HCT116 (cell line): Measurements from ENCODE around the gene HEXD. TPM values are rescaled to one million over a fixed set of nuclear protein-coding genes. Genes with fewer than 3 reads are reported as not detected.
A peak's percentile ranks its signal among the peaks of the same experiment; 100 is the strongest.

Experiments
- ATAC-seq: fragments of 200-7000 bp; cut with Tn5 transposase; 2 replicates; pipeline ENCODE4 v1.9.1; 2020; ENCODE audit warnings: mild to moderate bottlenecking, moderate library complexity
- BruUV-seq: library from RNA; stranded (reverse); fragments of 400-500 nt; replicated peaks from 2 replicates; lab custom pipeline; 2021; lab: Mats Ljungman, UMichigan
- CTCF ChIA-PET: fragments of 300-600 bp; sonication (Branson Sonifier 250); formaldehyde crosslinking; loops from one replicate; lab custom pipeline; 2021; ENCODE audit warnings: antibody characterized with exemption; lab: Charles Lee
- POLR2A ChIA-PET: fragments of 300-600, 350-600 bp; sonication (Branson Sonifier 250); formaldehyde crosslinking; loops from one replicate; lab custom pipeline; 2021; ENCODE audit warnings: antibody characterized with exemption; lab: Charles Lee
- RAD21 ChIA-PET, 2 experiments: fragments of 300-600 bp; sonication (Branson Sonifier 250); formaldehyde crosslinking; loops; one replicate each; lab custom pipeline; 2023; ENCODE audit warnings: low total read pairs in 2 of 2; ENCODE audit not compliant: uncharacterized antibody in 2 of 2, unreplicated experiment in 2 of 2, low non-redundant PET in 1 of 2; lab: Charles Lee
- DNase-seq: peaks from one replicate; pipeline ENCODE4 v3.0.0-alpha.2; 2010; ENCODE audit warnings: low read depth, low spot score
- H2AFZ ChIP-seq: fragments of 200-600 bp; shearing (Covaris generic), sonication (generic); 2 replicates; pipeline ENCODE4 v1.6.1; 2017; ENCODE audit warnings: low read depth, mixed run types, mixed read lengths, antibody characterized with exemption, low read length; ENCODE audit not compliant: poor library complexity, severe bottlenecking
- H3K27ac ChIP-seq: 2 replicates; pipeline ENCODE4 v1.5.1; 2012; ENCODE audit warnings: low read depth, low read length
- H3K27me3 ChIP-seq: fragments of 200-600 bp; sonication (generic); 2 replicates; pipeline ENCODE4 v1.6.1; 2016; ENCODE audit warnings: mixed run types, low read length, mixed read lengths; ENCODE audit not compliant: insufficient read depth
- H3K36me3 ChIP-seq, 2 experiments: fragments of 200-500 bp in 1 of 2; fragments of 200-600 bp in 1 of 2; sonication (Bioruptor generic) in 1 of 2; sonication (generic) in 1 of 2; 2 replicates each; pipeline versions ENCODE4 v1.5.1 to v1.6.1; 2014 to 2016; ENCODE audit warnings: low read length in 2 of 2, inconsistent platforms in 1 of 2, mixed read lengths in 1 of 2, mixed run types in 1 of 2; ENCODE audit not compliant: insufficient read depth in 2 of 2, control insufficient read depth in 1 of 2
- H3K4me1 ChIP-seq, 2 experiments: fragments of 200-600 bp in 1 of 2; sonication (generic) in 1 of 2; 2 replicates each; pipeline versions ENCODE4 v1.5.1 to v1.6.1; 2012 to 2017; ENCODE audit warnings: low read length in 2 of 2, inconsistent platforms in 1 of 2, mild to moderate bottlenecking in 1 of 2, mixed read lengths in 1 of 2, mixed run types in 1 of 2, moderate library complexity in 1 of 2; ENCODE audit not compliant: insufficient read depth in 2 of 2, control insufficient read depth in 1 of 2
- H3K4me2 ChIP-seq: fragments of 200-600 bp; sonication (generic); 2 replicates; pipeline ENCODE4 v1.6.1; 2017; ENCODE audit warnings: mixed run types, low read length, mixed read lengths
- H3K4me3 ChIP-seq, 2 experiments: fragments of 200-600 bp in 1 of 2; sonication (generic) in 1 of 2; replicated peaks in 1 of 2; 2 replicates each; pipeline ENCODE4 v1.5.1; 2011 to 2016; ENCODE audit warnings: low read length in 2 of 2, control low read depth in 1 of 2, low read depth in 1 of 2, mild to moderate bottlenecking in 1 of 2, mixed read lengths in 1 of 2, mixed run types in 1 of 2
- H3K79me2 ChIP-seq: fragments of 200-600 bp; sonication (generic); 2 replicates; pipeline ENCODE4 v1.6.1; 2017; ENCODE audit warnings: mild to moderate bottlenecking, mixed run types, low read length, moderate library complexity, mixed read lengths; ENCODE audit not compliant: insufficient read depth
- H3K9ac ChIP-seq: fragments of 200-600 bp; sonication (generic); 2 replicates; pipeline ENCODE4 v1.6.1; 2016; ENCODE audit warnings: low read length, mixed read lengths
- H3K9me2 ChIP-seq: fragments of 200-600 bp; sonication (generic), shearing (Covaris generic); 2 replicates; pipeline ENCODE4 v1.6.1; 2017; ENCODE audit warnings: mixed run types, mild to moderate bottlenecking, moderate library complexity; ENCODE audit not compliant: insufficient read depth
- H3K9me3 ChIP-seq, 2 experiments: fragments of 200-500 bp in 1 of 2; fragments of 200-600 bp in 1 of 2; sonication (Bioruptor generic) in 1 of 2; sonication (generic) in 1 of 2; 2 replicates each; pipeline ENCODE4 v1.6.1; 2014 to 2017; ENCODE audit warnings: low read length in 2 of 2, mixed read lengths in 2 of 2, inconsistent platforms in 1 of 2, low read depth in 1 of 2, mild to moderate bottlenecking in 1 of 2, mixed run types in 1 of 2, moderate library complexity in 1 of 2; ENCODE audit not compliant: control insufficient read depth in 1 of 2, insufficient read depth in 1 of 2
- H4K20me1 ChIP-seq: fragments of 200-600 bp; sonication (generic), shearing (Covaris generic); 2 replicates; pipeline ENCODE4 v1.6.1; 2017; ENCODE audit warnings: mixed run types, mild to moderate bottlenecking, moderate library complexity; ENCODE audit not compliant: insufficient read depth
- ATF3 ChIP-seq: IDR thresholded peaks from 2 replicates; pipeline ENCODE4 v1.6.1; 2012
- EZH2 ChIP-seq: fragments of 200-600 bp; sonication (generic); IDR thresholded peaks from 2 replicates; pipeline ENCODE4 v1.6.1; 2017; ENCODE audit warnings: antibody characterized with exemption, mixed run types
- MAX ChIP-seq: IDR thresholded peaks from 2 replicates; pipeline ENCODE4 v1.6.1; 2012
- POLR2A ChIP-seq: IDR thresholded peaks from 2 replicates; pipeline ENCODE4 v1.7.0; 2011; ENCODE audit warnings: borderline replicate concordance; ENCODE audit not compliant: insufficient read depth, insufficient read length; ENCODE audit errors: extremely low read depth
- RAD21 ChIP-seq: IDR thresholded peaks from 2 replicates; pipeline ENCODE4 v1.6.1; 2012; ENCODE audit warnings: low read depth, mild to moderate bottlenecking
- SIN3A ChIP-seq: IDR thresholded peaks from 2 replicates; pipeline ENCODE4 v1.6.1; 2012; ENCODE audit warnings: low read depth
- SP1 ChIP-seq: IDR thresholded peaks from 2 replicates; pipeline ENCODE4 v1.6.1; 2012; ENCODE audit warnings: low read depth
- SRF ChIP-seq: IDR thresholded peaks from 2 replicates; pipeline ENCODE4 v1.6.1; 2012; ENCODE audit warnings: low read depth
- TCF7L2 ChIP-seq: IDR thresholded peaks from 2 replicates; pipeline ENCODE4 v1.7.0; 2011; ENCODE audit warnings: borderline replicate concordance, inconsistent platforms; ENCODE audit not compliant: insufficient read depth, insufficient read length; ENCODE audit errors: extremely low read depth
- ZFX ChIP-seq: fragments of 450-650 bp; IDR thresholded peaks from 2 replicates; pipeline ENCODE4 v1.6.1; 2017
- intact Hi-C: fragments of 100-400 bp; cut with micrococcal nuclease; formaldehyde crosslinking; loops from 2 replicates; pipeline ENCODE4 v1.10.0; 2022
- total RNA-seq: library from RNA; stranded (reverse); gene quantifications from one replicate; pipeline ENCODE4 v1.2.1, GENCODE V29; 2021; ENCODE audit not compliant: unreplicated experiment
- TF ChIP-seq, protein P1 (sequence below): IDR thresholded peaks from 2 replicates; pipeline ENCODE4 v1.6.1; 2011; ENCODE audit warnings: mild to moderate bottlenecking, low read length, moderate library complexity; ENCODE audit not compliant: insufficient replicate concordance; ENCODE audit errors: extremely low read depth

The HEXD gene
- total RNA-seq, 1 experiment from 2014 or later = 45.2 TPM

GRCh38 chr17:82440991-82441627 is 23.0 kb downstream of the HEXD start:
- no peak overlapping the region for H3K27ac ChIP-seq
- no peaks in the 10 kb centered on the region for H3K4me1 ChIP-seq
- H3K27me3 ChIP-seq = no peaks in the 10 kb centered on the region
- DNase-seq = no peak
- CTCF ChIA-PET = interaction anchor here (0.6 kb wide), 1 partner anchor 15 kb away, joined by 4 read pairs; no protein-coding TSS in a partner anchor
- BruUV-seq = no TSS peak
- H3K4me3 ChIP-seq = no peak overlapping the region
- no peaks in the 10 kb centered on the region for H3K79me2 ChIP-seq
- H2AFZ ChIP-seq = no peak overlapping the region
- TF ChIP-seq SP1 = no peak
- no peak for TF ChIP-seq ATF3
- no peak for TF ChIP-seq ZFX
- TF ChIP-seq SIN3A = no peak
- TF ChIP-seq, protein P1, sequence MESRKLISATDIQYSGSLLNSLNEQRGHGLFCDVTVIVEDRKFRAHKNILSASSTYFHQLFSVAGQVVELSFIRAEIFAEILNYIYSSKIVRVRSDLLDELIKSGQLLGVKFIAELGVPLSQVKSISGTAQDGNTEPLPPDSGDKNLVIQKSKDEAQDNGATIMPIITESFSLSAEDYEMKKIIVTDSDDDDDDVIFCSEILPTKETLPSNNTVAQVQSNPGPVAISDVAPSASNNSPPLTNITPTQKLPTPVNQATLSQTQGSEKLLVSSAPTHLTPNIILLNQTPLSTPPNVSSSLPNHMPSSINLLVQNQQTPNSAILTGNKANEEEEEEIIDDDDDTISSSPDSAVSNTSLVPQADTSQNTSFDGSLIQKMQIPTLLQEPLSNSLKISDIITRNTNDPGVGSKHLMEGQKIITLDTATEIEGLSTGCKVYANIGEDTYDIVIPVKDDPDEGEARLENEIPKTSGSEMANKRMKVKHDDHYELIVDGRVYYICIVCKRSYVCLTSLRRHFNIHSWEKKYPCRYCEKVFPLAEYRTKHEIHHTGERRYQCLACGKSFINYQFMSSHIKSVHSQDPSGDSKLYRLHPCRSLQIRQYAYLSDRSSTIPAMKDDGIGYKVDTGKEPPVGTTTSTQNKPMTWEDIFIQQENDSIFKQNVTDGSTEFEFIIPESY = no peak
- no peak for TF ChIP-seq SRF
- no peak for TF ChIP-seq MAX
- no peak for TF ChIP-seq RAD21
- no peak for TF ChIP-seq TCF7L2
- TF ChIP-seq POLR2A = no peak
- no peak for TF ChIP-seq EZH2
- TF ChIP-seq, all 23 proteins: peak for 0
- H3K9me3 ChIP-seq = no peaks in the 10 kb centered on the region
- no peak overlapping the region for H3K4me2 ChIP-seq
- no peaks in the 10 kb centered on the region for H4K20me1 ChIP-seq
- H3K9me2 ChIP-seq = no peaks in the 10 kb centered on the region
- 0 out of 4 replicates have a peak, but pooled peaks cover 0 to 12% of the 10 kb centered on the region in 2 experiments for H3K36me3 ChIP-seq
- POLR2A ChIA-PET = interaction anchor here (1.7 kb wide), 1 partner anchor 10 kb away, joined by 4 read pairs; no protein-coding TSS in a partner anchor
- ATAC-seq = 0 out of 2 replicates have a peak, but pooled peaks have one; percentile 1
- RAD21 ChIA-PET = no interaction called here
- no peak overlapping the region for H3K9ac ChIP-seq
- intact Hi-C loops = no loop called here
